Posterior cingulate gyrus (tissue), 11 donors: ENCODE results near the gene SPARC.
"Not testable (repeated sequence)": the region's sequence is repeated elsewhere in the genome, so short reads cannot be mapped to it uniquely, and the experiment has no call there.

Experiments used
- DNase-seq, 10 donors: peaks; one replicate each; pipeline versions ENCODE4 v3.0.0 to v3.0.0-alpha.2; 2020 to 2021; ENCODE audit warnings: mixed read lengths in 3 of 10
- intact Hi-C: fragments of 100-400 bp; cut with DNase I; formaldehyde crosslinking; loops from one replicate; pipeline ENCODE4 v1.15.1; 2023

The SPARC gene

DNA sequence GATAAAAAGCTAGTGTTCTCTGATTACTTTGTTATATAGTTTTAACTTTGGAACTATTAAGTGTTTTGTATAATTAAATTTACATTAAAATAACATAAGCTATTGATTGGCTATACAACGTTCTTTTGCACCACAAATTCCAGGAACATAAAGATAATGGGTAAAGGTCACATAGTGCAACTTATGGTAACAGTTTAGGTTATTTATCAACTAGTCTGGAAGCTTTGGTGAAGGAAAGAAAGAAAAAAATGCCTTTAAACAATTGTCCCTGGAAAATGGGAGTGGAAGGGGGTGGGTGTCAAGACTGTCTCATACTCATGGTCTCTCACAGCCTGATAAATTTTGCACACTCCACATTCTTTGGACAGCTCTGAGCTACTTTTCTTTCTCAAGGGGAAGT is 17.1 kb upstream of the SPARC start:
- no peak for DNase-seq
- intact Hi-C loops: no loop called here

DNA sequence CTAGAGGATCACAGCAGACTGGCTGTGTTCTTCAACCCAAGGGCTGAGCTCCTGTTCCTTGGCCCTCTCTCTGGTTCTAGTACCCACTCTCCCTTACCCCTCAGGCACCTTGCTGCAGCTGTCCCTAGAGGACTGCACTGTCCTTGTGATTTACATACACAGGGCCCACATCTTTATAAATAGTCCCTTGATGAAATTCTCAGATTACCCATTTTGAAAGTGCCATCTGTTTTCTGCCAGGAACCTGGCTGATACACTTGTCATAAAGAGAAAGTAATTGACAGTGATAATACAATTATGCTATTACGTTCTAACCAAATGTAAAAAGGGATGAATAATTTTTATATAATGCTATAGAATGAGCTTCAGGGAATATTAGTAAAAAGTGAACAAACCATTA is 16.5 kb upstream of the SPARC start:
- no peak for DNase-seq
- intact Hi-C loops: no loop called here

DNA sequence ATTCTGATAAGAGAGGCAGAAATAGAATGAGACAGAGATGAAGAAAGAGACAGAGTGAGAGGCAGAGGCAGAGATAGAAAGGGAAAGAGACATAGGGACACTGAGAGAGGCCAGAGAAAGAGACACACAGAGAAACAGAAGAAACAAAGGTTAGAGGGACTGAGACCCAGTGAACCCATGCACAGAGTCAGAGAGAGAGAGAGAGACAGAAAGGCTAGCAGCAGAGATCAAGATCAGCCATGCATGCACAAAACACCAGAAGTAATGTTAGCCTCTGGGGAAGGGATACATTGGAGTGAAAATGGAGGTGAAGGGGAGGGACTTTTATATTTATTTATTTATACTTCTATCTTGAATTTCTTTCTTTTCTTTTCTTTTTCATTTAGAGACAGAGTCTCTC is 14.1 kb upstream of the SPARC start:
- intact Hi-C loops: no loop called here

DNA sequence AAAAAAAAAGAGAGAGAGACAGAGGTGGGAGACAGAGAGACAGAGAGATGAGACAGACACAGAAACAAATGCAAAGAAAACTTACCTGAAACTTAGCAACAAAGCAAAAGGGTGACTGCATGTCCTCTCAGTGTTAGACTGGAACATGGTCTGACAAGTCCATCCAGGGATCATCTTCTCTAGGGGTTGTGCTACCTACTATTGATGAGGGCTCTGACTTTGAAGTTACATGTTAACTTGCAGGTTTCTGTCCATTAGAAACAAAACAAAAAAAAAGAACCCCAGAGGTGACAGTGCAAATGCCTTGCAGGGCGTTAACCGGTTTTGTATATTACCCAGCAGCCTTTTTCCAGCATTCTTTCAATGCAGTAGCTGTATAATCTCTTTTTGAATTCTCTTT is 13.6 kb upstream of the SPARC start:
- no peak for DNase-seq
- intact Hi-C loops: no loop called here

More for the DNA sequence above, 14.1 kb upstream of the SPARC start:
- no peak for DNase-seq

GRCh38 chr5:151699071-151699901 is 12.6 kb upstream of the SPARC start:
- intact Hi-C loops: no loop called here
- DNase-seq: no peak

DNA sequence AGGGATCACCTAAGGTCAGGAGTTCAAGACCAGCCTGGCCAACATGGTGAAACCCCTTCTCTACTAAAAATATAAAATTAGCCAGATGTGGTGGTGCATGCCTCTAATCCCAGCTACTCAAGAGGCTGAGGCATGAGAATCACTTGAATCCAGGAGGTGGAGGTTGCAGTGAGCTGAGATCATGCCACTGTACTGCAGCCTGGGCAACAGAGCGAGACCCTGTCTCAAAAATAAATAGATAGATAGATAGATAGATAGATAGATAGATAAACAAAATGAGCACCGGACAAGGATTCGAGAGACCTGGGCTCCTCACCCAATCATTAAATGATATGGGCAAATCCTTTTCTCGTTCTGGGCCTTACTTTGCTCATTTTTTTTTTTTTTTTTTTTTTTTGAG is 11.4 kb upstream of the SPARC start:
- DNase-seq, intact Hi-C loops: not testable (repeated sequence)

GRCh38 chr5:151697452-151697851 is 10.7 kb upstream of the SPARC start:
- DNase-seq: no peak
- intact Hi-C loops: no loop called here

DNA sequence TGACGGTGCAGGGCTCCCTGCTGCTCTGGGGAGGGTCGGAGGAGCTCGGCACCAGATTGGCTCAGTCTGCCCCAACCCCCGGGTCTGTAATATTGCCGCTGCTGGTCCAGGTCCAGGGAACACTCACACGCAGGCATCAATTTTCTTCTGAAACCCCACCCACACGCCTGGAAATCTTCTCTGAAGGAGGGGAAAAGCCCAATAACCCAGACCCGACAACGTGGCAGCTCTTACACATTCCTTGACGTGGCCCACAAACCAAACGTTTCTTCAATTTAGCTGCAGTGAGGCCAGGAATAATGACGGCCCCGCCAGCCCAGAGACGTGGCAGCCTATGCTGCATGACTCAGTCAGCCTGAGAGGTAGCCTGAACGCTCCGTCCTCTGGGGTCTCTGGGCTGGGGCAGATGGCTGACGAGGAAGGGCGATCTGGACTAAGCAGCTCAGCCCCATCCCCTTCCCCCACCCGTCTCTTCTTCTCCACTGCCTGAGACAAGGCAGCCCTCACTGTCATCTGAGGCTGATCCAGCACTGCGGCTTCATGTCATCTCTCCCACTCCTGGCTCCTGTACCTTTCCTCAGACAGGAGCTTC is 9.9 kb upstream of the SPARC start:
- no peak for DNase-seq
- intact Hi-C loops: no loop called here

- intact Hi-C loops: no loop called here
Observed at GRCh38 chr5:151695464-151695863, 8.7 kb upstream of the SPARC start.

DNA sequence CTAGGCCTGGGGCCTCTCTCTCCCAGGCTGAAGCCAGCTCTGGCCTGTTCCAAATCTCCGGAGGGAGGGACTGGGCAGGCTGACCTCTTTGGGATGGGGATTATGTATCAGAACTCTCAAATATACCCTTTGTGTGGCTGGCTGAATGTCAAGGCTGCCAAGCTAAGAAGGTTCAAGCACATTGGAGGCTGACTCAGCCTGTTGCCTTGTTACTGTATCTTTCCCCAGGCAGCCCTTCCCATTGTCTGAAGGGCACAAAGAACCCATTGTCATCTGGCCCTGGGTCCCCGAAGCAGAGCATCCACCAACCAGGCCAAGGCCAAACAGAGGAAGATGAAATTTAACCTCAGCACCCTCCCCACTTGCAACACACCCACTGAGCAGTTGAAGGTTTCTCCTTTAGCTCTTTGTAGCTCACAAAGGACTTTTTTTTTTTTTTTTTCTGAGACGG is 7.3 kb upstream of the SPARC start:
- DNase-seq: peak in 8 of 10 donors; percentile 48 to 95 (median 72)
- intact Hi-C loops: no loop called here

More at GRCh38 chr5:151695464-151695863, 8.7 kb upstream of the SPARC start:
- no peak for DNase-seq

- no peak for DNase-seq
- intact Hi-C loops: no loop called here
Observed at GRCh38 chr5:151692312-151692711, 5.6 kb upstream of the SPARC start.

- no peak for DNase-seq
- intact Hi-C loops: no loop called here
Observed at GRCh38 chr5:151691706-151692105, 5.0 kb upstream of the SPARC start.

DNA sequence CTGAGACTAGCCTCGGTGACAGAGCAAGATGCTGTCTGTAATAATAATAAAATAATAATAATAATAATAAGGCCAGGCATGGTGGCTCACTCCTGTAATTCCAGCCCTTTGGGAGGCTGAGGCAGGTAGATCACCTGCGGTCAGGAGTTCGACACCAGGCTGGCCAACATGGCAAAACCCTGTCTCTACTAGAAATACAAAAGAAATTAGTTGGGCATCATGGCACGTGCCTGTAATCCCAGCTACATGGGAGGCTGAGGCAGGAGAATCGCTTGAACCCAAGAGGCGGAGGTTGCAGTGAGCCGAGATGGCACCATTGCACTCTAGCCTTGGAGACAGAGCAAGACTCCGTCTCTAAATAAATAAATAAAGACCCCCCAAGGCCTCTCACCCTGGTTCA is 2.9 kb upstream of the SPARC start:
- not testable (repeated sequence) for DNase-seq

GRCh38 chr5:151688436-151688835 is 1.7 kb upstream of the SPARC start:
- intact Hi-C loops: no loop called here
- no peak for DNase-seq

More for the DNA sequence above, 2.9 kb upstream of the SPARC start:
- intact Hi-C loops: not testable (repeated sequence)

DNA sequence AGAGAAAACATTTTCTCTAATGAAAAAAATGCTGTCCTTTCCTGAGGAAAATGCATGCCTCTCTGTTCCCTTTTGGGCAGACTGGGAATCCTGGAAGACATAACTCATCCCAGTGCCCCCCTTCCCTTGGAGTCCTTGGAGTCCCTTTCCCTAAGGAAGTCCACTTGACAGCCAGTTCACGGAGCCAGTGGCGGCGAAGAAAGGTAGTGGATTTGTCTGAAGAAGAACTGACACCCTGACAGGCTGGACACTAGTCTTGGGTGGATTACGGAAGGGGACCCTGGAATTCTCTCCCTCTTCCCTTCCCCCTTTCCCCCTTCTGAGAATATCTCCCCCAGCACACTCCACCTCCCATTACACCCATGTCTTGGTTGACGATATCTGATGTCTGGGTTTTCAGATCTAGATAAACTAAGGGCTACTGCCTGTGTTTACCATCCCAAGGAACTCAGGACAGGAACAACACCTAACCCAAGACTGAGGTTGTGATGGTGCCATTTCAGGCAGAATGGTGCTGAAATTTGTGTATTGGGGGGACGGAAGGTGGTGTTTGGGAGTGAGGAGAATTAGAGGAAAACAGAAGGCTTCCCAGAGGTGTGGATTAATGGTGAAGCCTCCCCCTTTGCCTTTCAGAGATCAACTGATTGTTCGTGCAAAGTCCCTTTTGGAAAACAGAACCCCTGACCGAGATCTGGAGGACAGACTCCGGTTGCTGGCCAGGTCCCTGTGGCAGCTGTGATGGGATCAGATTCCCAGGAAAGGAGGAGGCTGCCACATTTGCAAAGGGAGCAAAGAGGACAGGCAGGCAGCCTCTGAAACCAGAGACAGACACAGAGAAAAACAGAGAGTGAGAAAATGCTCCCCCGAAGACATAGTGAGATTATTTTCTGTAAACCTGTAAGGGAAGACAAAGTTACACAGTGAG is 704 bp downstream of the SPARC start:
- intact Hi-C loops: no loop called here
- no peak for DNase-seq

GRCh38 chr5:151684690-151685361 is 1.9 kb downstream of the SPARC start:
- intact Hi-C loops: no loop called here

DNA sequence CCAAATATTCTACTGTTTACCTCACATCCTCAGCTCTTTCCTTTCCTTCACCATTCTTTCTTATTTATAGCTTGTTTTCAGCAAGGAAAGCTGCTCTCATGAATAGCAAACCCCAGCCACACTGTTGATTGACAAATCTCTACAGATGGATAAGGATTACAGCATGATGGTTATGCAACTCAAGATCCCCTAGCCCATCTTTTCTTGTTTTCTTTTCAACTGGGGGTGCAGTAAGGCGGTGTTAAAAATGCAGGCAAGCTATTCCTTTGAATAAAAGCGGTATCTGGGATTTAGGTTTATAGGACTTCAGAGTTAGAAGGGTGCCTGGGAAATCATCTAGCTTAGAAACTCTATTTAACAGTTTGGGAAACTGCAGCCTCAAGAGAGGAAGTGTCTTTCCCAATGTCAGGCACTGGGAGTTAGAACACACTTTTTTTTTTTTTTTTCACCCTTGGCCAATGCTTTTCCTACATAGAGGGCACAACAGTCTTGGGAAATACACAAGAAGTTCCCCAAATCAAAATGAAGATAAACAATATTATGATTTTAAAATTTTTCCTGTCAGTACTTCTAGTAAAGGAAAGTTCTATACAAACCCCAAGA is 2.6 kb downstream of the SPARC start:
- no peak for DNase-seq
- intact Hi-C loops: no loop called here

More at GRCh38 chr5:151684690-151685361, 1.9 kb downstream of the SPARC start:
- DNase-seq: no peak

- intact Hi-C loops: no loop called here
- DNase-seq: no peak
Observed at GRCh38 chr5:151683444-151683843, 3.3 kb downstream of the SPARC start.

DNA sequence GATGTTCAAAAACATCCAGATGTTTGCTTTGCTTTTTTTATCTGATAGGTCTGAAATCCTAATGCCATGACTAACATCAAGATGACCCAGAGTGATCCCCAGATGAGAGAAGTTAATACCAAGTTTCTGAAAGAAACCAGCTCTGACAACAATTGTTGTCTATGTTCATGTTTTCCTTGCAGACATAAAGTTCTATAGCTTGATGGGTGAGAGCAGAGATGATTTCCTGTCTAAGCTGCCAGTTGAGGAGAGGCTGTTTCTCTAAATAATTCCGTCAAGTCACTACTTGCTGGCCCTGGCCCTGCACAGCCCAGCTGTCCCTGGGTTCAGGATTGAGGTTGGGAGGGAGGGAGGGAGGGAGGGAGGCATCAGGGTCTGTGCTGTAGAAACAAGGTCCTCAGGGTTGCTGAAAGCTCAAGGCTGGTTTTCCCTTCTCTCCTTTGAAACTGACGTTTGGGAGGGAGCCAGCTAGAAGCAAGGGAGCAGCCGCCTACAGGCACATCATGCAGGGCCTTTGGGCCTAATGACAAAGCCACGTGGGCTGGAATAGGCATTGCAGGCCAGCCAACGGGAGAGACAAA is 3.9 kb downstream of the SPARC start:
- intact Hi-C loops: no loop called here
- DNase-seq: peak in 2 of 10 donors; percentile 19 to 29

GRCh38 chr5:151682240-151682639 is 4.5 kb downstream of the SPARC start:
- intact Hi-C loops: no loop called here
- DNase-seq: no peak
